AG20443 (cell line): ENCODE measurements around the gene STK25.

ENCODE experiments used
- DNase-seq: peaks from one replicate; pipeline ENCODE4 v3.0.0; 2012; ENCODE audit warnings: low spot score, mixed read lengths

STK25 gene

GRCh38 chr2:241493092-241493491 lies 15.3 kb downstream of the STK25 start:
- DNase-seq = no peak

- DNase-seq = no peak
Observed at GRCh38 chr2:241492174-241492565, 16.2 kb downstream of the STK25 start.

- DNase-seq = no peak
Observed at GRCh38 chr2:241491549-241492173, 16.7 kb downstream of the STK25 start.

GRCh38 chr2:241490825-241491506 lies 17.4 kb downstream of the STK25 start:
- no peak for DNase-seq

- no peak for DNase-seq
Observed at GRCh38 chr2:241489733-241490680, 18.4 kb downstream of the STK25 start.

- no peak for DNase-seq
Observed at GRCh38 chr2:241489088-241489487, 19.3 kb downstream of the STK25 start.

- no peak for DNase-seq
Observed at GRCh38 chr2:241485172-241485911, 23.0 kb downstream of the STK25 start.

- DNase-seq = no peak
Observed at GRCh38 chr2:241483305-241483704, 25.1 kb downstream of the STK25 start.

- DNase-seq = no peak
Observed at GRCh38 chr2:241482126-241482955, 26.0 kb downstream of the STK25 start.

GRCh38 chr2:241481687-241482086 lies 26.7 kb downstream of the STK25 start:
- DNase-seq = no peak

GRCh38 chr2:241479026-241479898 lies 29.1 kb downstream of the STK25 start:
- DNase-seq = no peak

GRCh38 chr2:241478166-241478565 lies 30.2 kb downstream of the STK25 start:
- no peak for DNase-seq

- DNase-seq = no peak
Observed at GRCh38 chr2:241475267-241475666, 33.1 kb downstream of the STK25 start.

GRCh38 chr2:241473399-241473798 lies 35.0 kb downstream of the STK25 start:
- DNase-seq = no peak

GRCh38 chr2:241469746-241470145 lies 38.6 kb downstream of the STK25 start:
- no peak for DNase-seq

- DNase-seq = no peak
Observed at GRCh38 chr2:241468476-241468781, 40.0 kb downstream of the STK25 start.

GRCh38 chr2:241467777-241468475 lies 40.5 kb downstream of the STK25 start:
- no peak for DNase-seq

- DNase-seq = no peak
Observed at GRCh38 chr2:241466230-241466629, 42.2 kb downstream of the STK25 start.

- no peak for DNase-seq
Observed at GRCh38 chr2:241465543-241465942, 42.8 kb downstream of the STK25 start.
